ENCODE measurements around the gene MCU. TPM values are rescaled to one million over a fixed set of nuclear protein-coding genes. Genes with fewer than 3 reads are reported as not detected.

MCU gene
- total RNA-seq, 1 experiment from 2014 or later = 26.8 TPM

DNA sequence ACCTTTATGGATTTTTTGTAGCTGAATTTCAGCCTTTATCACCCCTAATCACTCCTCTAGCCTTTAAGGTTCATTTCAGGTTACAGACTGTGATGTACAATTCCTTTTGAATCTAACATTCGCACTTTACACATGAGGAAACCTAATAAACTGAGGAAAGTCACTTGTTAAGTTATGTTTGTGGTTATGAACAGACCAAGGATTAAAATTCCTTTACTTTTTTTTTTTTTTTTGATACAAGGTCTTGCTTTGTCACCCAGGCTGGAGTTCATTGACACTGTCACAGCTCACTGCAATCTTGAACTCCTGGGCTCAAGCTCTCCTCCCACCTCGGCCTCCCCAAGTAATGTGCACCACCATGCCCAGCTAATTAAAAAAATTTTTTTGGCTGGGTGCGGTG, 3.6 kb downstream of the MCU start:
- CTCF ChIA-PET = interaction anchor here (1.2 to 2.6 kb wide), 2 partner anchors 138 to 321 kb away, joined by 4 to 12 read pairs; no protein-coding TSS in a partner anchor
- Histone ChIP-seq H3K9me2 (ENCODE audit: insufficient read depth) (no peaks in the 10 kb centered on the region), H3K9me3 (ENCODE audit: control insufficient read depth in 1 of 2, insufficient read depth in 1 of 2, low read depth in 1 of 2, low read length in 2 of 2) (no peaks in the 10 kb centered on the region), H3K36me3 (ENCODE audit: control insufficient read depth in 1 of 2, insufficient read depth in 2 of 2, low read length in 2 of 2) (no peaks in the 10 kb centered on the region), H3K4me2 (ENCODE audit: low read length) (no peak overlapping the region), H3K79me2 (ENCODE audit: insufficient read depth, low read length) (peaks cover 76% of the 10 kb centered on the region), H3K4me1 (ENCODE audit: control insufficient read depth in 1 of 2, insufficient read depth in 2 of 2, low read length in 2 of 2) (peaks cover 2 to 18% of the 10 kb centered on the region in 2 experiments; a peak in 3 of 4 replicates), H3K9ac (ENCODE audit: low read length) (no peak overlapping the region), H2AFZ (ENCODE audit: low read depth, low read length, poor library complexity, severe bottlenecking) (no peak overlapping the region), H3K4me3 (replicated peaks in 1 of 2; ENCODE audit: low read depth in 1 of 2, low read length in 2 of 2) (no peak overlapping the region), H3K27me3 (ENCODE audit: insufficient read depth, low read length) (no peaks in the 10 kb centered on the region), H4K20me1 (ENCODE audit: insufficient read depth) (peaks cover 10% of the 10 kb centered on the region; the same call in 1 of the 2 replicates), H3K27ac (ENCODE audit: low read depth, low read length) (no peak overlapping the region)
- TF ChIP-seq, protein P1, sequence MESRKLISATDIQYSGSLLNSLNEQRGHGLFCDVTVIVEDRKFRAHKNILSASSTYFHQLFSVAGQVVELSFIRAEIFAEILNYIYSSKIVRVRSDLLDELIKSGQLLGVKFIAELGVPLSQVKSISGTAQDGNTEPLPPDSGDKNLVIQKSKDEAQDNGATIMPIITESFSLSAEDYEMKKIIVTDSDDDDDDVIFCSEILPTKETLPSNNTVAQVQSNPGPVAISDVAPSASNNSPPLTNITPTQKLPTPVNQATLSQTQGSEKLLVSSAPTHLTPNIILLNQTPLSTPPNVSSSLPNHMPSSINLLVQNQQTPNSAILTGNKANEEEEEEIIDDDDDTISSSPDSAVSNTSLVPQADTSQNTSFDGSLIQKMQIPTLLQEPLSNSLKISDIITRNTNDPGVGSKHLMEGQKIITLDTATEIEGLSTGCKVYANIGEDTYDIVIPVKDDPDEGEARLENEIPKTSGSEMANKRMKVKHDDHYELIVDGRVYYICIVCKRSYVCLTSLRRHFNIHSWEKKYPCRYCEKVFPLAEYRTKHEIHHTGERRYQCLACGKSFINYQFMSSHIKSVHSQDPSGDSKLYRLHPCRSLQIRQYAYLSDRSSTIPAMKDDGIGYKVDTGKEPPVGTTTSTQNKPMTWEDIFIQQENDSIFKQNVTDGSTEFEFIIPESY (IDR thresholded peaks at IDR 0.05; ENCODE audit: extremely low read depth, insufficient replicate concordance, low read length) = no peak
- TF ChIP-seq CBX3 (IDR thresholded peaks at IDR 0.05; ENCODE audit: low read depth) = no peak
- TF ChIP-seq, protein P2, sequence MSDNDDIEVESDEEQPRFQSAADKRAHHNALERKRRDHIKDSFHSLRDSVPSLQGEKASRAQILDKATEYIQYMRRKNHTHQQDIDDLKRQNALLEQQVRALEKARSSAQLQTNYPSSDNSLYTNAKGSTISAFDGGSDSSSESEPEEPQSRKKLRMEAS (IDR thresholded peaks at IDR 0.05) = no peak
- TF ChIP-seq EGR1 (IDR thresholded peaks at IDR 0.05; ENCODE audit: low read depth) = no peak
- TF ChIP-seq SIN3A (IDR thresholded peaks at IDR 0.05; ENCODE audit: low read depth) = no peak
- TF ChIP-seq FOSL1 (IDR thresholded peaks at IDR 0.05; ENCODE audit: low read depth) = no peak
- no peak for TF ChIP-seq ZNF274 (IDR thresholded peaks at IDR 0.05; ENCODE audit: low read depth, low read length)
- TF ChIP-seq SP1 (IDR thresholded peaks at IDR 0.05; ENCODE audit: low read depth) = no peak
- no peak for TF ChIP-seq TCF7L2 (IDR thresholded peaks at IDR 0.05; ENCODE audit: borderline replicate concordance, extremely low read depth, insufficient read depth, insufficient read length)
- TF ChIP-seq POLR2A (IDR thresholded peaks at IDR 0.05; ENCODE audit: borderline replicate concordance, extremely low read depth, insufficient read depth, insufficient read length) = no peak
- TF ChIP-seq, protein P3, sequence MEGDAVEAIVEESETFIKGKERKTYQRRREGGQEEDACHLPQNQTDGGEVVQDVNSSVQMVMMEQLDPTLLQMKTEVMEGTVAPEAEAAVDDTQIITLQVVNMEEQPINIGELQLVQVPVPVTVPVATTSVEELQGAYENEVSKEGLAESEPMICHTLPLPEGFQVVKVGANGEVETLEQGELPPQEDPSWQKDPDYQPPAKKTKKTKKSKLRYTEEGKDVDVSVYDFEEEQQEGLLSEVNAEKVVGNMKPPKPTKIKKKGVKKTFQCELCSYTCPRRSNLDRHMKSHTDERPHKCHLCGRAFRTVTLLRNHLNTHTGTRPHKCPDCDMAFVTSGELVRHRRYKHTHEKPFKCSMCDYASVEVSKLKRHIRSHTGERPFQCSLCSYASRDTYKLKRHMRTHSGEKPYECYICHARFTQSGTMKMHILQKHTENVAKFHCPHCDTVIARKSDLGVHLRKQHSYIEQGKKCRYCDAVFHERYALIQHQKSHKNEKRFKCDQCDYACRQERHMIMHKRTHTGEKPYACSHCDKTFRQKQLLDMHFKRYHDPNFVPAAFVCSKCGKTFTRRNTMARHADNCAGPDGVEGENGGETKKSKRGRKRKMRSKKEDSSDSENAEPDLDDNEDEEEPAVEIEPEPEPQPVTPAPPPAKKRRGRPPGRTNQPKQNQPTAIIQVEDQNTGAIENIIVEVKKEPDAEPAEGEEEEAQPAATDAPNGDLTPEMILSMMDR (IDR thresholded peaks at IDR 0.05 in 2 of 3, conservative IDR thresholded peaks at IDR 0.05 in 1 of 3; ENCODE audit: borderline replicate concordance in 1 of 3, insufficient read depth in 1 of 3, low read depth in 2 of 3, low read length in 2 of 3) = no peak
- no peak for TF ChIP-seq ELF1 (IDR thresholded peaks at IDR 0.05; ENCODE audit: borderline replicate concordance, low read depth)
- intact Hi-C loops (cut with micrococcal nuclease) = loop anchor here (2.0 to 10.0 kb wide), 2 partner anchors 331 to 369 kb away; no protein-coding TSS in a partner anchor
- POLR2A ChIA-PET = interaction anchor here (1.0 to 1.2 kb wide), 2 partner anchors 19 to 139 kb away, joined by 3 read pairs; no protein-coding TSS in a partner anchor
- BruUV-seq (replicated peaks) = no TSS peak
- RAD21 ChIA-PET (ENCODE audit: low non-redundant PET in 1 of 2, low total read pairs in 2 of 2, uncharacterized antibody in 2 of 2, unreplicated experiment in 2 of 2) = interaction anchor here in 1 of 2 experiments (0.9 kb wide), 1 partner anchor 139 kb away, joined by 3 read pairs; no protein-coding TSS in a partner anchor
- no peak for DNase-seq (ENCODE audit: low read depth, low spot score)
- no peak for ATAC-seq

All from HCT116 (cell line).